Rectal smooth muscle tissue (tissue), 1 donor: ENCODE results near the gene DUOXA2.
A peak's percentile ranks its signal among the peaks of the same experiment; 100 is the strongest.
"Not testable (repeated sequence)": the region's sequence is repeated elsewhere in the genome, so short reads cannot be mapped to it uniquely, and the experiment has no call there.

Experiments used
- H3K27ac ChIP-seq: one replicate; pipeline ENCODE4 v1.7.0; 2013; ENCODE audit warnings: low read depth, low read length, inconsistent platforms
- H3K27me3 ChIP-seq: one replicate; pipeline ENCODE4 v1.7.0; 2013; ENCODE audit warnings: low read length; ENCODE audit not compliant: control insufficient read depth, insufficient read depth
- H3K36me3 ChIP-seq: one replicate; pipeline ENCODE4 v1.7.0; 2013; ENCODE audit warnings: low read length; ENCODE audit not compliant: control insufficient read depth, insufficient read depth
- H3K4me1 ChIP-seq: one replicate; pipeline ENCODE4 v1.7.0; 2013; ENCODE audit warnings: low read length; ENCODE audit not compliant: control insufficient read depth, insufficient read depth
- H3K4me3 ChIP-seq: one replicate; pipeline ENCODE4 v1.7.0; 2013; ENCODE audit warnings: low read length
- H3K9ac ChIP-seq: one replicate; pipeline ENCODE4 v1.7.0; 2013; ENCODE audit warnings: low read length

Gene DUOXA2

GRCh38 chr15:45114076-45114750 is at the start of gene DUOXA2, which contains the start of gene DUOX2:
TSS of gene DUOXA2 (plus strand) at chr15:45114326. CDS start at chr15:45114606, 280 bp downstream.
TSS of gene DUOX2 (minus strand) at chr15:45114172. CDS start at chr15:45113411, 761 bp downstream.
- H3K27me3 ChIP-seq, result peaks cover 48% of the 10 kb centered on the region
- peak within 1 kb of the TSS; percentile 16 for H3K4me3 ChIP-seq
- no peak within 1 kb of the TSS for H3K9ac ChIP-seq
- peaks cover 3% of the 10 kb centered on the region for H3K4me1 ChIP-seq
- no peaks in the 10 kb centered on the region for H3K36me3 ChIP-seq
- no peak within 1 kb of the TSS for H3K27ac ChIP-seq

GRCh38 chr15:45064386-45064785 is 49.7 kb upstream of the DUOXA2 start:
- no peak overlapping the region for H3K9ac ChIP-seq
- no peaks in the 10 kb centered on the region for H3K4me1 ChIP-seq

GRCh38 chr15:45069942-45070360 is 44.2 kb upstream of the DUOXA2 start:
- H3K27ac ChIP-seq, H3K9ac ChIP-seq, H3K4me1 ChIP-seq, H3K27me3 ChIP-seq, H3K36me3 ChIP-seq, H3K4me3 ChIP-seq: not testable (repeated sequence)

More at GRCh38 chr15:45064386-45064785, 49.7 kb upstream of the DUOXA2 start:
- H3K36me3 ChIP-seq, result no peaks in the 10 kb centered on the region
- no peaks in the 10 kb centered on the region for H3K27me3 ChIP-seq
- no peak overlapping the region for H3K27ac ChIP-seq
- H3K4me3 ChIP-seq, result no peak overlapping the region

- H3K4me1 ChIP-seq, H3K4me3 ChIP-seq, H3K27ac ChIP-seq, H3K27me3 ChIP-seq, H3K36me3 ChIP-seq, H3K9ac ChIP-seq: not testable (repeated sequence)
Measured at GRCh38 chr15:45073602-45074001, 40.5 kb upstream of the DUOXA2 start.

GRCh38 chr15:45075440-45076320 is 38.4 kb upstream of the DUOXA2 start:
- not testable (repeated sequence) for H3K9ac ChIP-seq, H3K4me3 ChIP-seq, H3K27me3 ChIP-seq, H3K36me3 ChIP-seq, H3K4me1 ChIP-seq, H3K27ac ChIP-seq

GRCh38 chr15:45077391-45077790 is 36.7 kb upstream of the DUOXA2 start:
- H3K27ac ChIP-seq, H3K9ac ChIP-seq, H3K36me3 ChIP-seq, H3K27me3 ChIP-seq, H3K4me1 ChIP-seq, H3K4me3 ChIP-seq: not testable (repeated sequence)

GRCh38 chr15:45079201-45079600 is 34.9 kb upstream of the DUOXA2 start:
- not testable (repeated sequence) for H3K9ac ChIP-seq, H3K4me3 ChIP-seq, H3K4me1 ChIP-seq, H3K36me3 ChIP-seq, H3K27ac ChIP-seq, H3K27me3 ChIP-seq

GRCh38 chr15:45079628-45080246 is 34.4 kb upstream of the DUOXA2 start:
- not testable (repeated sequence) for H3K27ac ChIP-seq, H3K4me3 ChIP-seq

GRCh38 chr15:45080593-45080992 is 33.5 kb upstream of the DUOXA2 start:
- not testable (repeated sequence) for H3K4me3 ChIP-seq, H3K27ac ChIP-seq, H3K27me3 ChIP-seq, H3K4me1 ChIP-seq, H3K36me3 ChIP-seq, H3K9ac ChIP-seq

More at GRCh38 chr15:45079628-45080246, 34.4 kb upstream of the DUOXA2 start:
- not testable (repeated sequence) for H3K36me3 ChIP-seq, H3K9ac ChIP-seq, H3K4me1 ChIP-seq, H3K27me3 ChIP-seq

GRCh38 chr15:45082412-45082811 is 31.7 kb upstream of the DUOXA2 start:
- not testable (repeated sequence) for H3K36me3 ChIP-seq, H3K4me3 ChIP-seq, H3K27ac ChIP-seq, H3K27me3 ChIP-seq, H3K4me1 ChIP-seq, H3K9ac ChIP-seq

- Histone ChIP-seq H3K9ac (no peak overlapping the region), H3K27me3 (no peaks in the 10 kb centered on the region), H3K4me1 (no peaks in the 10 kb centered on the region), H3K4me3 (no peak overlapping the region), H3K36me3 (no peaks in the 10 kb centered on the region), H3K27ac (no peak overlapping the region)
Measured at GRCh38 chr15:45083223-45083622, 30.9 kb upstream of the DUOXA2 start.

- no peaks in the 10 kb centered on the region for H3K4me1 ChIP-seq
- H3K27me3 ChIP-seq, result no peaks in the 10 kb centered on the region
- no peak overlapping the region for H3K27ac ChIP-seq
- no peak overlapping the region for H3K9ac ChIP-seq
- no peak overlapping the region for H3K4me3 ChIP-seq
- H3K36me3 ChIP-seq, result no peaks in the 10 kb centered on the region
Measured at GRCh38 chr15:45084163-45084562, 30.0 kb upstream of the DUOXA2 start.
